Liver (tissue), 9 donors: Measurements from ENCODE around the gene CATSPER3. TPM values are rescaled to one million over a fixed set of nuclear protein-coding genes. Genes with fewer than 3 reads are reported as not detected.

Source experiments
- DNase-seq: peaks from one replicate; pipeline ENCODE4 v3.0.0-alpha.2; 2017; ENCODE audit warnings: low spot score
- H3K27ac ChIP-seq, 2 donors: one replicate each; pipeline ENCODE4 v1.7.0; 2013; ENCODE audit warnings: inconsistent platforms in 2 of 2, low read length in 2 of 2, control low read depth in 1 of 2, low read depth in 1 of 2, mild to moderate bottlenecking in 1 of 2
- H3K27me3 ChIP-seq, 4 donors: one replicate each; pipeline versions ENCODE4 v1.6.1 to v1.7.0; 2013; ENCODE audit warnings: low read length in 3 of 4, inconsistent platforms in 1 of 4, mild to moderate bottlenecking in 1 of 4, moderate library complexity in 1 of 4; ENCODE audit not compliant: control insufficient read depth in 4 of 4, insufficient read depth in 4 of 4
- H3K36me3 ChIP-seq, 4 donors: one replicate each; pipeline versions ENCODE4 v1.6.1 to v1.7.0; 2013; ENCODE audit warnings: low read length in 3 of 4, mild to moderate bottlenecking in 3 of 4, low read depth in 1 of 4, moderate library complexity in 1 of 4; ENCODE audit not compliant: control insufficient read depth in 4 of 4, insufficient read depth in 3 of 4
- H3K4me1 ChIP-seq, 4 donors: one replicate each; pipeline versions ENCODE4 v1.6.1 to v1.7.0; 2013; ENCODE audit warnings: low read length in 3 of 4, mild to moderate bottlenecking in 3 of 4, moderate library complexity in 1 of 4; ENCODE audit not compliant: control insufficient read depth in 4 of 4, insufficient read depth in 4 of 4
- H3K4me3 ChIP-seq, 3 donors: one replicate each; pipeline versions ENCODE4 v1.6.1 to v1.7.0; 2013; ENCODE audit warnings: low read length in 3 of 3, control low read depth in 1 of 3, low read depth in 1 of 3, mild to moderate bottlenecking in 1 of 3
- H3K9ac ChIP-seq, 2 donors: one replicate each; pipeline ENCODE4 v1.7.0; 2013; ENCODE audit warnings: low read length in 2 of 2, mild to moderate bottlenecking in 2 of 2, moderate library complexity in 2 of 2, control low read depth in 1 of 2, low read depth in 1 of 2
- H3K9me3 ChIP-seq, 4 donors: one replicate each; pipeline versions ENCODE4 v1.6.1 to v1.7.0; 2013; ENCODE audit warnings: low read length in 3 of 4; ENCODE audit not compliant: control insufficient read depth in 4 of 4
- CTCF ChIP-seq: fragments of 150-350 bp; IDR thresholded peaks from 2 replicates; pipeline ENCODE4 v1.5.1; 2017; ENCODE audit warnings: improper control_type of control experiment, low read depth, low read length; ENCODE audit not compliant: missing input control
- EGR1 ChIP-seq, 2 donors: IDR thresholded peaks; 2 replicates each; pipeline ENCODE4 v1.6.1; 2016 to 2018; ENCODE audit warnings: antibody characterized with exemption in 2 of 2, low read depth in 2 of 2
- FOXA1 ChIP-seq: IDR thresholded peaks from 2 replicates; pipeline ENCODE4 v1.6.1; 2016; ENCODE audit warnings: antibody characterized with exemption
- FOXA2 ChIP-seq: IDR thresholded peaks from 2 replicates; pipeline ENCODE4 v1.6.1; 2016; ENCODE audit warnings: antibody characterized with exemption
- GABPA ChIP-seq, 2 donors: IDR thresholded peaks in 1 of 2; conservative IDR thresholded peaks in 1 of 2; 2 replicates each; pipeline ENCODE4 v1.6.1; 2016; ENCODE audit warnings: antibody characterized with exemption in 2 of 2, mild to moderate bottlenecking in 1 of 2, moderate library complexity in 1 of 2
- HNF4A ChIP-seq, 2 donors: conservative IDR thresholded peaks; 2 replicates each; pipeline ENCODE4 v1.6.1; 2016; ENCODE audit warnings: antibody characterized with exemption in 2 of 2, mild to moderate bottlenecking in 2 of 2
- JUND ChIP-seq, 2 donors: IDR thresholded peaks; 2 replicates each; pipeline ENCODE4 v1.6.1; 2016; ENCODE audit warnings: antibody characterized with exemption in 2 of 2
- NR2F2 ChIP-seq: IDR thresholded peaks from 2 replicates; pipeline ENCODE4 v1.6.1; 2016; ENCODE audit warnings: antibody characterized with exemption
- RAD21 ChIP-seq, 2 donors: IDR thresholded peaks; 2 replicates each; pipeline ENCODE4 v1.6.1; 2016; ENCODE audit warnings: antibody characterized with exemption in 2 of 2, mild to moderate bottlenecking in 2 of 2
- REST ChIP-seq: IDR thresholded peaks from 2 replicates; pipeline ENCODE4 v1.6.1; 2016; ENCODE audit warnings: antibody characterized with exemption, mild to moderate bottlenecking
- RXRA ChIP-seq, 2 donors: IDR thresholded peaks; 2 replicates each; pipeline ENCODE4 v1.6.1; 2017 to 2018; ENCODE audit warnings: antibody characterized with exemption in 2 of 2, mild to moderate bottlenecking in 1 of 2
- SP1 ChIP-seq: IDR thresholded peaks from 2 replicates; pipeline ENCODE4 v1.6.1; 2018; ENCODE audit warnings: antibody characterized with exemption, mild to moderate bottlenecking
- TAF1 ChIP-seq: conservative IDR thresholded peaks from 2 replicates; pipeline ENCODE4 v1.6.1; 2016; ENCODE audit warnings: antibody characterized with exemption, mild to moderate bottlenecking
- YY1 ChIP-seq: IDR thresholded peaks from 2 replicates; pipeline ENCODE4 v1.6.1; 2016; ENCODE audit warnings: antibody characterized with exemption, mild to moderate bottlenecking
- WGBS: extraction: QIAGEN DNeasy Blood & Tissue Kit; methylation state at CpG from one replicate; pipeline ENCODE4 v1.1.7; 2013; 5-methylcytosine and 5-hydroxymethylcytosine counted together
- polyA plus RNA-seq, 2 donors: library from polyadenylated mRNA; stranded (reverse) in 1 of 2; unstranded in 1 of 2; fragments of 200-250 nt in 1 of 2; fragments of >200 nt in 1 of 2; fragmentation: Nextera tagmentation in 1 of 2; extraction: Ambion mirVana in 1 of 2; gene quantifications; one replicate each; pipeline versions ENCODE4 v1.2.1 to v1.2.3, GENCODE V29; 2013 to 2015
- total RNA-seq, 2 donors: library from RNA; depleted of rRNA; stranded (reverse); fragments of >200 nt; gene quantifications; one replicate each; pipeline ENCODE4 v1.2.3, GENCODE V29; 2014
- TF ChIP-seq, protein P1 (sequence below): IDR thresholded peaks from 2 replicates; pipeline ENCODE4 v1.6.1; 2016; ENCODE audit warnings: antibody characterized with exemption
- TF ChIP-seq, protein P2 (sequence below): IDR thresholded peaks from 2 replicates; pipeline ENCODE4 v1.6.1; 2016; ENCODE audit warnings: antibody characterized with exemption
- TF ChIP-seq, protein P3 (sequence below): IDR thresholded peaks from 2 replicates; pipeline ENCODE4 v1.6.1; 2016; ENCODE audit warnings: antibody characterized with exemption
- donor health status: healthy.
- donor health status: healthy.
- donor health status: healthy.
- donor health status: healthy.
- donor health status: healthy.

CATSPER3 gene
- total and polyA plus RNA-seq, 4 donors, result 0.28 to 0.37 (median 0.34) TPM

GRCh38 chr5:135040333-135041144 lies 72.8 kb downstream of the CATSPER3 start:
- 7% methylated on average over 51 of the region's 51 CpGs for WGBS
- H3K27ac ChIP-seq, result no peak overlapping the region
- no peak for TF ChIP-seq FOXA2
- TF ChIP-seq CTCF, result no peak
- peaks cover 17 to 49% (median 27%) of the 10 kb centered on the region in 4 donors for H3K27me3 ChIP-seq
- H3K4me3 ChIP-seq, result no peak overlapping the region
- H3K9me3 ChIP-seq, result peaks cover 0 to 4% (median 0%) of the 10 kb centered on the region in 4 donors
- peaks cover 5 to 19% (median 9%) of the 10 kb centered on the region in 4 donors for H3K4me1 ChIP-seq
- H3K36me3 ChIP-seq, result no peaks in the 10 kb centered on the region
- no peak overlapping the region for H3K9ac ChIP-seq
- DNase-seq, result no peak

DNA sequence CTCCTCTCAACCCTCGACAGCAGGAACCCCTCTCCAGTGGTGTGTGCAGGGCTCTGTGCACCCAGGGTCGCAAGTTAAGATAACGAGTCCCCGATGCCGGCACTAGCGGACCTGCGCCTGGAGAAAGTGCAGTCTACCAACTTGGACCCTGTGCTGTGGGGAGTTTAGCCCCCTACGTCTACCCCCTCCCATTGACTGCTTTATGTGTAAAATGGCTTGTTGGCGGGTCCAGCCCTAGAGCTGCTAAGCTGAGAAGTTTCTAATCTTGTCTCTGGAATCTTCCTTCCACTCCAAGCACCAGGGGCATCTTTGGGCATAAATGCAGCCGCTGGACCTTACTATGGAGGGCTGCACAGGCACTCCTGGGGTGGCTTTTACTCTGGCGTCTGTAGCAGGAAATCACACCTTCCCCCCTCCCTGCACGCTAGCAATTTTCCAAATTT lies 73.5 kb downstream of the CATSPER3 start:
- TF ChIP-seq EGR1 (IDR thresholded peaks at IDR 0.05; ENCODE audit: low read depth in 2 of 2), result no peak
- no peak for TF ChIP-seq HNF4A (conservative IDR thresholded peaks at IDR 0.05)
- TF ChIP-seq RAD21 (IDR thresholded peaks at IDR 0.05), result no peak
- TF ChIP-seq, protein P1, sequence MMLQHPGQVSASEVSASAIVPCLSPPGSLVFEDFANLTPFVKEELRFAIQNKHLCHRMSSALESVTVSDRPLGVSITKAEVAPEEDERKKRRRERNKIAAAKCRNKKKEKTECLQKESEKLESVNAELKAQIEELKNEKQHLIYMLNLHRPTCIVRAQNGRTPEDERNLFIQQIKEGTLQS, result no peak
- TF ChIP-seq GABPA (IDR thresholded peaks at IDR 0.05 in 1 of 2, conservative IDR thresholded peaks at IDR 0.05 in 1 of 2), result no peak
- TF ChIP-seq YY1, result no peak
- TF ChIP-seq, protein P2, sequence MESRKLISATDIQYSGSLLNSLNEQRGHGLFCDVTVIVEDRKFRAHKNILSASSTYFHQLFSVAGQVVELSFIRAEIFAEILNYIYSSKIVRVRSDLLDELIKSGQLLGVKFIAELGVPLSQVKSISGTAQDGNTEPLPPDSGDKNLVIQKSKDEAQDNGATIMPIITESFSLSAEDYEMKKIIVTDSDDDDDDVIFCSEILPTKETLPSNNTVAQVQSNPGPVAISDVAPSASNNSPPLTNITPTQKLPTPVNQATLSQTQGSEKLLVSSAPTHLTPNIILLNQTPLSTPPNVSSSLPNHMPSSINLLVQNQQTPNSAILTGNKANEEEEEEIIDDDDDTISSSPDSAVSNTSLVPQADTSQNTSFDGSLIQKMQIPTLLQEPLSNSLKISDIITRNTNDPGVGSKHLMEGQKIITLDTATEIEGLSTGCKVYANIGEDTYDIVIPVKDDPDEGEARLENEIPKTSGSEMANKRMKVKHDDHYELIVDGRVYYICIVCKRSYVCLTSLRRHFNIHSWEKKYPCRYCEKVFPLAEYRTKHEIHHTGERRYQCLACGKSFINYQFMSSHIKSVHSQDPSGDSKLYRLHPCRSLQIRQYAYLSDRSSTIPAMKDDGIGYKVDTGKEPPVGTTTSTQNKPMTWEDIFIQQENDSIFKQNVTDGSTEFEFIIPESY, result no peak
- TF ChIP-seq TAF1, result no peak
- no peak for TF ChIP-seq CTCF
- TF ChIP-seq JUND (IDR thresholded peaks at IDR 0.05), result no peak
- TF ChIP-seq FOXA1, result no peak
- no peak for TF ChIP-seq RXRA (IDR thresholded peaks at IDR 0.05)
- no peak for TF ChIP-seq SP1
- TF ChIP-seq FOXA2, result no peak
- no peak for TF ChIP-seq NR2F2
- TF ChIP-seq, protein P3, sequence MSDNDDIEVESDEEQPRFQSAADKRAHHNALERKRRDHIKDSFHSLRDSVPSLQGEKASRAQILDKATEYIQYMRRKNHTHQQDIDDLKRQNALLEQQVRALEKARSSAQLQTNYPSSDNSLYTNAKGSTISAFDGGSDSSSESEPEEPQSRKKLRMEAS, result no peak
- no peak for TF ChIP-seq REST
- H3K4me1 ChIP-seq, result peaks cover 5 to 19% (median 9%) of the 10 kb centered on the region in 4 donors
- H3K27me3 ChIP-seq, result peaks cover 15 to 45% (median 28%) of the 10 kb centered on the region in 4 donors
- 24% methylated on average over 12 of the region's 12 CpGs for WGBS
- no peaks in the 10 kb centered on the region for H3K36me3 ChIP-seq
- DNase-seq, result no peak
- H3K9ac ChIP-seq, result no peak overlapping the region
- H3K27ac ChIP-seq, result no peak overlapping the region
- H3K4me3 ChIP-seq, result no peak overlapping the region
- H3K9me3 ChIP-seq, result peaks cover 0 to 4% (median 0%) of the 10 kb centered on the region in 4 donors
